Sigmoid colon (tissue), 7 donors: ENCODE measurements around the gene KCNIP3. TPM values are rescaled to one million over a fixed set of nuclear protein-coding genes. Genes with fewer than 3 reads are reported as not detected.

Source experiments
- DNase-seq: peaks from one replicate; pipeline ENCODE4 v3.0.0-alpha.2; 2019
- H3K27ac ChIP-seq, 4 donors: fragments of 200-600 bp; sonication (generic); one replicate each; pipeline ENCODE4 v1.5.1; 2016 to 2019; ENCODE audit warnings: mild to moderate bottlenecking in 1 of 4
- H3K27me3 ChIP-seq, 3 donors: fragments of 200-600 bp; sonication (generic); one replicate each; pipeline ENCODE4 v1.5.1; 2019; ENCODE audit warnings: mild to moderate bottlenecking in 1 of 3
- H3K36me3 ChIP-seq, 4 donors: fragments of 200-600 bp; sonication (generic); one replicate each; pipeline ENCODE4 v1.5.1; 2016 to 2019
- H3K4me1 ChIP-seq, 4 donors: fragments of 200-600 bp; sonication (generic); one replicate each; pipeline ENCODE4 v1.5.1; 2017 to 2019
- H3K4me3 ChIP-seq, 4 donors: fragments of 200-600 bp; sonication (generic); one replicate each; pipeline ENCODE4 v1.5.1; 2017 to 2019; ENCODE audit warnings: mild to moderate bottlenecking in 2 of 4, moderate library complexity in 1 of 4
- H3K9me3 ChIP-seq, 4 donors: fragments of 200-600 bp in 3 of 4; sonication (generic) in 3 of 4; one replicate each; pipeline versions ENCODE4 v1.5.1 to v1.6.1; 2013 to 2019
- EP300 ChIP-seq, 4 donors: sonication (generic); formaldehyde crosslinking; IDR thresholded peaks; one replicate each; pipeline ENCODE4 v1.6.1; 2017; ENCODE audit warnings: antibody characterized with exemption in 4 of 4
- POLR2A ChIP-seq, 2 donors: fragments of 450-650 bp; IDR thresholded peaks; one replicate each; pipeline ENCODE4 v1.6.1; 2016; ENCODE audit warnings: antibody characterized with exemption in 2 of 2, mild to moderate bottlenecking in 2 of 2, moderate library complexity in 2 of 2
- POLR2AphosphoS5 ChIP-seq, 4 donors: sonication (generic); formaldehyde crosslinking; IDR thresholded peaks; one replicate each; pipeline ENCODE4 v1.6.1; 2017; ENCODE audit warnings: antibody characterized with exemption in 4 of 4
- WGBS, 2 donors: extraction: QIAGEN DNeasy Blood & Tissue Kit; methylation state at CpG; one replicate each; pipeline ENCODE4 v1.1.7; 2013; 5-methylcytosine and 5-hydroxymethylcytosine counted together
- intact Hi-C: fragments of 100-400 bp; cut with DNase I; formaldehyde crosslinking; loops from one replicate; pipeline ENCODE4 v1.15.1; 2023
- polyA plus RNA-seq, 3 donors: library from polyadenylated mRNA; stranded (reverse); fragments of 200-250 nt; gene quantifications; one replicate each; pipeline ENCODE4 v1.2.3, GENCODE V29; 2013
- total RNA-seq, 4 donors: library from RNA; depleted of rRNA; stranded (reverse); fragments of >200 nt; gene quantifications; one replicate each; pipeline ENCODE4 v1.1.0, GENCODE V29; 2016
- TF ChIP-seq, protein P1 (sequence below), 4 experiments: fragments of 450-650 bp in 3 of 4; fragments of 200-600 bp in 1 of 4; IDR thresholded peaks; one replicate each; pipeline ENCODE4 v1.5.1; 2016 to 2019; ENCODE audit warnings: antibody characterized with exemption in 4 of 4, mild to moderate bottlenecking in 3 of 4, moderate library complexity in 2 of 4
- donor health status: healthy with polysubstance abuse.
- donor health status: Bipolar disorder and iron deficiency.
- donor health status: healthy.

Gene KCNIP3
- total and polyA plus RNA-seq, 7 donors: 1.8 to 23.8 (median 11.8) TPM

- 96% methylated on average over 10 of the region's 10 CpGs for WGBS, 2 donors
- intact Hi-C loops: no loop called here
Observed at GRCh38 chr2:95325590-95326432, 28.7 kb downstream of the KCNIP3 start.

GRCh38 chr2:95326433-95327140, 29.4 kb downstream of the KCNIP3 start:
- no peaks in the 10 kb centered on the region for H3K36me3 ChIP-seq
- no peak for DNase-seq
- intact Hi-C loops: no loop called here
- TF ChIP-seq, protein P1, sequence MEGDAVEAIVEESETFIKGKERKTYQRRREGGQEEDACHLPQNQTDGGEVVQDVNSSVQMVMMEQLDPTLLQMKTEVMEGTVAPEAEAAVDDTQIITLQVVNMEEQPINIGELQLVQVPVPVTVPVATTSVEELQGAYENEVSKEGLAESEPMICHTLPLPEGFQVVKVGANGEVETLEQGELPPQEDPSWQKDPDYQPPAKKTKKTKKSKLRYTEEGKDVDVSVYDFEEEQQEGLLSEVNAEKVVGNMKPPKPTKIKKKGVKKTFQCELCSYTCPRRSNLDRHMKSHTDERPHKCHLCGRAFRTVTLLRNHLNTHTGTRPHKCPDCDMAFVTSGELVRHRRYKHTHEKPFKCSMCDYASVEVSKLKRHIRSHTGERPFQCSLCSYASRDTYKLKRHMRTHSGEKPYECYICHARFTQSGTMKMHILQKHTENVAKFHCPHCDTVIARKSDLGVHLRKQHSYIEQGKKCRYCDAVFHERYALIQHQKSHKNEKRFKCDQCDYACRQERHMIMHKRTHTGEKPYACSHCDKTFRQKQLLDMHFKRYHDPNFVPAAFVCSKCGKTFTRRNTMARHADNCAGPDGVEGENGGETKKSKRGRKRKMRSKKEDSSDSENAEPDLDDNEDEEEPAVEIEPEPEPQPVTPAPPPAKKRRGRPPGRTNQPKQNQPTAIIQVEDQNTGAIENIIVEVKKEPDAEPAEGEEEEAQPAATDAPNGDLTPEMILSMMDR (IDR thresholded peaks at IDR 0.05): no peak
- TF ChIP-seq EP300 (IDR thresholded peaks at IDR 0.05): no peak
- no peak for TF ChIP-seq POLR2AphosphoS5 (IDR thresholded peaks at IDR 0.05)
- TF ChIP-seq POLR2A (IDR thresholded peaks at IDR 0.05): no peak
- H3K27ac ChIP-seq: no peak overlapping the region
- H3K27me3 ChIP-seq: no peaks in the 10 kb centered on the region
- WGBS, 2 donors: 94 to 96% methylated on average over 30 of the region's 30 CpGs
- no peaks in the 10 kb centered on the region for H3K9me3 ChIP-seq
- H3K4me3 ChIP-seq: no peak overlapping the region
- H3K4me1 ChIP-seq: no peaks in the 10 kb centered on the region

More at GRCh38 chr2:95325590-95326432, 28.7 kb downstream of the KCNIP3 start:
- no peaks in the 10 kb centered on the region for H3K27me3 ChIP-seq
- H3K36me3 ChIP-seq: no peaks in the 10 kb centered on the region
- no peak overlapping the region for H3K4me3 ChIP-seq
- TF ChIP-seq POLR2AphosphoS5 (IDR thresholded peaks at IDR 0.05): no peak
- TF ChIP-seq POLR2A (IDR thresholded peaks at IDR 0.05): no peak
- no peak for TF ChIP-seq EP300 (IDR thresholded peaks at IDR 0.05)
- TF ChIP-seq, protein P1 (IDR thresholded peaks at IDR 0.05): no peak
- DNase-seq: no peak
- no peak overlapping the region for H3K27ac ChIP-seq
- no peaks in the 10 kb centered on the region for H3K4me1 ChIP-seq
- H3K9me3 ChIP-seq: no peaks in the 10 kb centered on the region

- Histone ChIP-seq H3K27ac (no peak overlapping the region), H3K9me3 (no peaks in the 10 kb centered on the region), H3K4me3 (no peak overlapping the region), H3K36me3 (no peaks in the 10 kb centered on the region), H3K4me1 (no peaks in the 10 kb centered on the region), H3K27me3 (no peaks in the 10 kb centered on the region)
- TF ChIP-seq EP300 (IDR thresholded peaks at IDR 0.05) (no peak), POLR2A (IDR thresholded peaks at IDR 0.05) (no peak), POLR2AphosphoS5 (IDR thresholded peaks at IDR 0.05) (no peak)
- TF ChIP-seq, protein P1 (IDR thresholded peaks at IDR 0.05): no peak
- 83 to 84% methylated on average over 7 of the region's 7 CpGs for WGBS, 2 donors
- DNase-seq: no peak
- intact Hi-C loops: no loop called here
Observed at GRCh38 chr2:95327861-95328260, 30.7 kb downstream of the KCNIP3 start.

DNA sequence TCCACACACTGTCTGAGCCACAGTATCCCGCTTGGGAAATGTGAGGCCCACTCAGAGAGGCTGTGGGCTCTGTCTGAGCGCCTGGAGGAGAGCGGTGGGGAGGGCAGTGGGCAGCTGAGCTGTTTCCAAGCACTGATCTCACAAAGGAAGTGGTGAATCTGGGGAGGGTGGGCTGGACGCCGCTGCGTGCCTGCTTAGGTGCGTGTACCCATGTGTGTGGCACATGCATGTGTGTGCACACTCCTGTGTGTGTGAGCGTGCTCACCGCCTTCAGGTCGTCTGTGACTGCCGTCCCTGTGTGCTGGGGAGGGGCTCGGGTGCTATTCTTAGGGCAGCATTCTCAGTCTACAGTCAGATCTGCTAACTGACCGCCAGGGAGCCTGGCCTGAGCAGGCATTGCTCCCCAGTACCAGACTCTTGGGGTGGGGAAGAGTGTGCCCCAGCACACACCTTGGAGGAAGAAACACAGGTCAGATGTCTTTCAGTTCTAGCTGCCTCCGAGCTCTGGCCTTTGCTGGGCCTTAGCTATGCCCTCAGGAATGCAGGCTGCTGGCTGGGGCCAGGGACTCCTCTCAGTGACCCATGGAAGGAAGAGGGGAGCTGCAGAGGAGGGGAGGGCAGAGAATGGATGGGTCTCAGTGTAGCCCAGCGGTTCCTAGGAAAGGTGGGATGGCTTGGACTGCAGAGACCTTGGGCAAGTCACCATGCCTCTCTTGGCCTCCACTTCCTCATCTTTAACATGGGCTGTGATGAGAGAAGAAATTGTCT, 31.4 kb downstream of the KCNIP3 start:
- intact Hi-C loops: no loop called here
- H3K27ac ChIP-seq: no peak overlapping the region
- DNase-seq: no peak
- H3K4me1 ChIP-seq: peaks cover 0 to 5% (median 2%) of the 10 kb centered on the region in 4 donors
- H3K4me3 ChIP-seq: no peak overlapping the region
- no peaks in the 10 kb centered on the region for H3K27me3 ChIP-seq
- 76 to 85% methylated on average over 15 of the region's 15 CpGs for WGBS, 2 donors
- no peaks in the 10 kb centered on the region for H3K9me3 ChIP-seq
- H3K36me3 ChIP-seq: no peaks in the 10 kb centered on the region
- TF ChIP-seq POLR2A (IDR thresholded peaks at IDR 0.05): no peak
- TF ChIP-seq, protein P1 (IDR thresholded peaks at IDR 0.05): no peak
- no peak for TF ChIP-seq EP300 (IDR thresholded peaks at IDR 0.05)
